Measurements from ENCODE around the gene LAMP1. TPM values are rescaled to one million over a fixed set of nuclear protein-coding genes. Genes with fewer than 3 reads are reported as not detected.
"Not testable (repeated sequence)": the region's sequence is repeated elsewhere in the genome, so short reads cannot be mapped to it uniquely, and the experiment has no call there.

LAMP1 gene
- total RNA-seq, 2 experiments from 2014 or later = 81.1 TPM

DNA sequence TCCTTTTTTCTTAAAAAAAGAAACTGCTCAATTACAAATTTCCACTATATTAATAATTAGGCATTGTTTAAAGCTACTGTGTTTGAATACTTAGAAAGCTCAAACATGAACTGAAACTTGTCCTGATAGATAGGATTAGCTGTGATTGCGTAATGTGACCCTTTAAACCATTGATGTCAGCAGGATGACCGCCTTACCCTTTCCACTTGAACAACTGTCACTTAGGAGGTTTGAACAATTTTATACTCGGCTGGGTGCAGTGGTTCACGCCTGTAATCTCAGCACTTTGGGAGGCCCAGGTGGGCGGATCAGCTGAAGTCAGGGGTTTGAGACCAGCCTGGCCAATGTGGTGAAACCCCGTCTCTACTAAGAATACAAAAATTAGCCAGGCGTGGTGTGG, 2.9 kb downstream of the LAMP1 start:
- Mint-ChIP-seq H3K36me3 (ENCODE audit: low read depth) (peaks cover 18% of the 10 kb centered on the region), H3K27me3 (ENCODE audit: low read depth) (peaks cover 7% of the 10 kb centered on the region), H3K9me3 (ENCODE audit: insufficient read depth) (no peaks in the 10 kb centered on the region), H3K4me1 (ENCODE audit: low read depth) (peaks cover 25% of the 10 kb centered on the region), H3K27ac (no peak overlapping the region), H3K4me3 (no peak overlapping the region)
- POLR2A ChIA-PET = no interaction called here
- ATAC-seq (no peak), DNase-seq (no peak)
- CTCF ChIA-PET = interaction anchor here (1.1 kb wide), 1 partner anchor 24 kb away, joined by 3 read pairs; no protein-coding TSS in a partner anchor

DNA sequence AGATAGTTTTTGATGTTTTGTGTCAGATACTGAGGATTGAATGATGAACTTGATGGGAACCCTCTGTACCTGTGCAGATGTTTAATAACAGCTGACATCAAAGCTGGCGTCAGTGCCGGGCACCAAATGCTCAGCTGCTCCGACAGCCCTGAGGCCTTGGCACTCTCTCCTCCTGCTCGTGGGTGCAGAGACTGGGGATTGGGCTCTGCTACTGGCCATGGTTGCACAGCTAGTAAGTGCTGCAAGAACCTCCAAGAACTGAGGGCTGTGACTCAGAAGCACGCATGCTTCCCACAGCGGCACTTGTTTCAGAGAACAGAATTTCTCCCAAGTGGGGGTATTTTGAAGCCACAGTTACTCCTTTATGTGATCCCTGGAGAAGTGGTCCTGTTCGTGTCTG, 5.9 kb downstream of the LAMP1 start:
- H3K4me1 Mint-ChIP-seq (ENCODE audit: low read depth) = peaks cover 14% of the 10 kb centered on the region
- H3K36me3 Mint-ChIP-seq (ENCODE audit: low read depth) = peaks cover 21% of the 10 kb centered on the region
- ATAC-seq (no peak), DNase-seq (no peak)
- H3K27ac Mint-ChIP-seq = no peak overlapping the region
- no peaks in the 10 kb centered on the region for H3K9me3 Mint-ChIP-seq (ENCODE audit: insufficient read depth)
- POLR2A ChIA-PET = interaction anchor here (0.5 kb wide), 1 partner anchor 118 kb away, joined by 3 read pairs; no protein-coding TSS in a partner anchor
- H3K27me3 Mint-ChIP-seq (ENCODE audit: low read depth) = no peaks in the 10 kb centered on the region
- CTCF ChIA-PET = no interaction called here
- no peak overlapping the region for H3K4me3 Mint-ChIP-seq

DNA sequence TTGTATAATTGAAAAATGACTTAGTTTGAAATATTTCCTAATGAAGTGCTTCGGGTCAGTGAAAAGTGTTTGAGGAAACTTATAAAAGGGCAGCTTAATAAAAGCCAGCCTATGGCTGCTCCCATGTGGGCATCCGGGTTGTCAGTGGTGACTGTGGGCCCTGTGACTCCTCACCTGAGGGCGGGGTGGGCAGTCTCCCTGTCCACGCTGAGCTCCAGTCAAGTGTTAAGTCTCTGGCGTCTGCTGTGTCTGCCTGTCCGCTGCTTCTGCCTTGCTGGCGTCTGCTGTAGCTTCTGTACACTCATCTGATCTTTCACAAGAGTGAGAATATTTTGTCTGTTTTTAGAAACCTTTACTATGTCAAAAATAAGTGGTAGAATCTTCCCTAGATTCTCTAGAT, 7.1 kb downstream of the LAMP1 start:
- Mint-ChIP-seq H3K36me3 (ENCODE audit: low read depth) (peaks cover 17% of the 10 kb centered on the region), H3K9me3 (ENCODE audit: insufficient read depth) (no peaks in the 10 kb centered on the region), H3K27ac (no peak overlapping the region), H3K4me3 (no peak overlapping the region), H3K4me1 (ENCODE audit: low read depth) (peaks cover 5% of the 10 kb centered on the region), H3K27me3 (ENCODE audit: low read depth) (no peaks in the 10 kb centered on the region)
- no peak for DNase-seq
- ATAC-seq = no peak
- ChIA-PET POLR2A (no interaction called here), CTCF (no interaction called here)

DNA sequence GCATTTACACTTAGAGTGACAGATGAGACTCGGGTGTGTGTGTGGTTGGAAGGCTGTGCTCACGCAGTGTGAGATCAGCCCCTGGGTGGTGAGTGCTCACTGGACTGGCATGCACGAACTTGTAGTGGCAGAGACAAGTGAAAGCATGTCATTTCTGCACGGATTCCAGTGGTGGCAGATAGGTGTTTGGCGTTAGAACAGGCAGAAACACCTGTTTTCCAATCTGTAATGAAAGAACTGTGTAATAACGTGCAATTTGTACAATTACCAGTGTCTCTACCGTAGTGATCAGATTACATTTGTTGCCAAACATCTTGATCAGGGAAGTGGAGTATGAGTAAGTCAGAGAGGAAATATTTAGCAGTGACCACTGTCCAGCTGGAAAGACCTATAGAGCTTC, 8.2 kb downstream of the LAMP1 start:
- POLR2A ChIA-PET = no interaction called here
- H3K9me3 Mint-ChIP-seq (ENCODE audit: insufficient read depth) = no peaks in the 10 kb centered on the region
- no peak overlapping the region for H3K27ac Mint-ChIP-seq
- H3K4me3 Mint-ChIP-seq = no peak overlapping the region
- DNase-seq (no peak), ATAC-seq (no peak)
- peaks cover 5% of the 10 kb centered on the region for H3K4me1 Mint-ChIP-seq (ENCODE audit: low read depth)
- CTCF ChIA-PET = no interaction called here
- no peaks in the 10 kb centered on the region for H3K27me3 Mint-ChIP-seq (ENCODE audit: low read depth)
- peaks cover 20% of the 10 kb centered on the region for H3K36me3 Mint-ChIP-seq (ENCODE audit: low read depth)

DNA sequence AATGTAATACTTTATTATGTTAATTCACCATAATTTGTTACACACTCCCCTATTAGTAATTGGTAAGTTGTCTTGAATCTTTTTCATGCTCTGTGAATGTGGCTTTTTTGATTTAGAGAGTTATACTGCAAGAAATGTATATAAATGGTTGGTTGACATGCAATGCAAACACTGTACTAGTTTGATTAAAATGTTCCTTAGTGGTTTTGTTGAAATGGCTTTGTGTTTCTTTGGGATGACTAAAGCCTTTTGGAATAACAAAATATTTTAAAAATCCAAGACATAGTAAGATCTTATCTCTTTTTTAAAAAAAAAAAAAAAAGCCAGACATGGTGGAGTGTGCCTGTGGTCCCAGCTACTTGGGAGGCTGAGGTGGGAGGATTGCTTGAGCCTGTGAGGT, 10.5 kb downstream of the LAMP1 start:
- no peak overlapping the region for H3K4me3 Mint-ChIP-seq
- ChIA-PET POLR2A (no interaction called here), CTCF (no interaction called here)
- no peaks in the 10 kb centered on the region for H3K9me3 Mint-ChIP-seq (ENCODE audit: insufficient read depth)
- peaks cover 27% of the 10 kb centered on the region for H3K36me3 Mint-ChIP-seq (ENCODE audit: low read depth)
- ATAC-seq (no peak), DNase-seq (no peak)
- H3K27me3 Mint-ChIP-seq (ENCODE audit: low read depth) = no peaks in the 10 kb centered on the region
- peaks cover 5% of the 10 kb centered on the region for H3K4me1 Mint-ChIP-seq (ENCODE audit: low read depth)
- no peak overlapping the region for H3K27ac Mint-ChIP-seq

DNA sequence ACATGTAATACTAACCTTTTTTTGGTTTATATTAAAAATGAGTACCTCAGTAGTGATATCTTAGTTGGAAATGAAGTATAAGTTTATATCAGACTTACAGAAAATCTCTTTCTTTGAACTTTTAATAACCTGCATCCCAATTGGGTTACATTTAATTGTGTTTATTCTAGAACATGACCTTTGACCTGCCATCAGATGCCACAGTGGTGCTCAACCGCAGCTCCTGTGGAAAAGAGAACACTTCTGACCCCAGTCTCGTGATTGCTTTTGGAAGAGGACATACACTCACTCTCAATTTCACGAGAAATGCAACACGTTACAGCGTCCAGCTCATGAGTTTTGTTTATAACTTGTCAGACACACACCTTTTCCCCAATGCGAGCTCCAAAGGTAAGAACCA, 12.4 kb downstream of the LAMP1 start:
- Mint-ChIP-seq H3K4me1 (ENCODE audit: low read depth) (peaks cover 2% of the 10 kb centered on the region), H3K9me3 (ENCODE audit: insufficient read depth) (no peaks in the 10 kb centered on the region), H3K27me3 (ENCODE audit: low read depth) (no peaks in the 10 kb centered on the region), H3K27ac (no peak overlapping the region), H3K36me3 (ENCODE audit: low read depth) (peaks cover 25% of the 10 kb centered on the region), H3K4me3 (no peak overlapping the region)
- ATAC-seq (no peak), DNase-seq (no peak)
- POLR2A ChIA-PET = interaction anchor here (0.6 kb wide), 1 partner anchor 163 kb away, joined by 3 read pairs; no protein-coding TSS in a partner anchor
- CTCF ChIA-PET = interaction anchor here (0.8 kb wide), 1 partner anchor 84 kb away, joined by 3 read pairs; no protein-coding TSS in a partner anchor

DNA sequence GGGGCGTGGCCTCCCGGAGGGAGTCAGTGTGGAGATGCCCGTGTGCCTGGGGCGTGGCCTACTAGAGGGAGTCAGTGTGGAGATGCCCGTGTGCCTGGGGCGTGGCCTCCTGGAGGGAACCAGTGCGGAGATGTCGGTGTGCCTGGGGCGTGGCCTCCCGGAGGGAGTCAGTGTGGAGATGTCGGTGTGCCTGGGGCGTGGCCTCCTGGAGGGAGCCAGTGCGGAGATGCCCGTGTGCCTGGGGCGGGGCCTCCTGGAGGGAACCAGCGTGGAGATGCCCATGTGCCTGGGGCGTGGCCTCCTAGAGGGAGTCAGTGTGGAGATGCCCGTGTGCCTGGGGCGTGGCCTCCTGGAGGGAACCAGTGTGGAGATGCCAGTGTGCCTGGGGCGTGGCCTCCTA, 17.1 kb downstream of the LAMP1 start:
- H3K27me3 Mint-ChIP-seq (ENCODE audit: low read depth); POLR2A ChIA-PET; H3K9me3 Mint-ChIP-seq (ENCODE audit: insufficient read depth); H3K27ac Mint-ChIP-seq; H3K4me3 Mint-ChIP-seq; DNase-seq; H3K4me1 Mint-ChIP-seq (ENCODE audit: low read depth); CTCF ChIA-PET; ATAC-seq: not testable (repeated sequence)
- peaks cover 23% of the 10 kb centered on the region for H3K36me3 Mint-ChIP-seq (ENCODE audit: low read depth)

DNA sequence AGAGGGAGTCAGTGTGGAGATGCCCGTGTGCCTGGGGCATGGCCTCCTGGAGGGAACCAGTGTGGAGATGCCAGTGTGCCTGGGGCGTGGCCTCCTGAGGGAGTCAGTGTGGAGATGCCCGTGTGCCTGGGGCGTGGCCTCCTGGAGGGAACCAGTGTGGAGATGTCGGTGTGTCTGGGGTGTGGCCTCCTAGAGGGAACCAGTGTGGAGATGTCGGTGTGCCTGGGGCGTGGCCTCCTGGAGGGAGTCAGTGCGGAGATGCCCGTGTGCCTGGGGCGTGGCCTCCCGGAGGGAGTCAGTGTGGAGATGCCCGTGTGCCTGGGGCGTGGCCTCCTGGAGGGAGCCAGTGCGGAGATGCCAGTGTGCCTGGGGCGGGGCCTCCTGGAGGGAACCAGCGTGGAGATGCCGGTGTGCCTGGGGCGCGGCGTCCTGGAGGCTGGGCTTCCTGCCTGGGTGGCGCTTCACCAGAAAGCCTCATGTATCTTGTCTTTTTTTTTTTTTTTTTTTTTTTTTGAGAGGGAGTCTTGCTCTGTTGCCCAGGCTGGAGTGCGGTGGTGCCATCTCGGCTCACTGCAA, 17.9 kb downstream of the LAMP1 start:
- H3K9me3 Mint-ChIP-seq (ENCODE audit: insufficient read depth); H3K4me1 Mint-ChIP-seq (ENCODE audit: low read depth); H3K4me3 Mint-ChIP-seq; ATAC-seq; CTCF ChIA-PET; DNase-seq; POLR2A ChIA-PET; H3K27me3 Mint-ChIP-seq (ENCODE audit: low read depth): not testable (repeated sequence)
- Mint-ChIP-seq H3K27ac (peak overlapping the region; percentile 34), H3K36me3 (ENCODE audit: low read depth) (peaks cover 21% of the 10 kb centered on the region)

DNA sequence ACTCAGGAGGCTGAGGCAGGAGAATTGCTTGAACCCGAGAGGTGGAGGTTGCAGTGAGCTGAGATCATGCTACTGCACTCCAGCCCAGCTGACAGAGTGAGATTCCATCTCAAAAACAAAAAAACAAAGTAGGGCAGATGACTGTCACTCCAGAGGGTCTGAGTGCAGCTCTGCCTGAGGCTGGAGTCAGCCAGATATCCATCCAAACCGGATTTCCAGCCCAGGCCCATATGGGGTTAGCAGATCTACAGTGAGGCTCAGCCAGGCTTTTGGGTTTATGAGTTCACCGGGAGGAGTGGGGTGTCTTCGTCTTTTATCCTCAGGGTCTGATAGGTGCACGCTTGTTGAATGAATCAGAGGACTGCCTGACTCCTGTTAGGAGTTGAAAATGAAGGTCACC, 19.0 kb downstream of the LAMP1 start:
- DNase-seq (no peak), ATAC-seq (no peak)
- H3K4me3 Mint-ChIP-seq = no peak overlapping the region
- peaks cover 3% of the 10 kb centered on the region for H3K4me1 Mint-ChIP-seq (ENCODE audit: low read depth)
- no peaks in the 10 kb centered on the region for H3K9me3 Mint-ChIP-seq (ENCODE audit: insufficient read depth)
- peaks cover 25% of the 10 kb centered on the region for H3K36me3 Mint-ChIP-seq (ENCODE audit: low read depth)
- no peak overlapping the region for H3K27ac Mint-ChIP-seq
- ChIA-PET POLR2A (no interaction called here), CTCF (no interaction called here)
- no peaks in the 10 kb centered on the region for H3K27me3 Mint-ChIP-seq (ENCODE audit: low read depth)

DNA sequence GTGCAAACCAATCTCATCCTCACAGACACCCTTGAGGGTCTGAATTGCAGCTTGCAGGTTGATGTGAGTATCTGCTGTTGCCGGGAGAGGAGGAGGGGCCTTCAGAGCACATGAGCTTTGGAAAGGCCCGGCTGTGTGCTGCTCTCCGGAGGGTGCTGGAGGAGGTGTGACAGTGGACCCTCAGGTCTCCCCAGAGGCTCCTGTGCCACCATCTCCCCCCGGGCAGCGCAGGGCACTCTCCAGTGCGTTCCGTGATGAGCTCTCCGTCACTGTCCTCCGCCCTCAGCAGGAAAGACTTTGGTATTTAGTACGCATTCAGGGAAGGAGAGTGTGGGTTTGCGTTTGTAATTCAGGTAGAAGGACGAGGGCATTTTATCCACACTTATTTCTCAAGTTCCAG, 20.0 kb downstream of the LAMP1 start:
- ATAC-seq (no peak), DNase-seq (no peak)
- H3K27me3 Mint-ChIP-seq (ENCODE audit: low read depth) = no peaks in the 10 kb centered on the region
- peaks cover 3% of the 10 kb centered on the region for H3K4me1 Mint-ChIP-seq (ENCODE audit: low read depth)
- ChIA-PET CTCF (no interaction called here), POLR2A (no interaction called here)
- H3K9me3 Mint-ChIP-seq (ENCODE audit: insufficient read depth) = no peaks in the 10 kb centered on the region
- no peak overlapping the region for H3K4me3 Mint-ChIP-seq
- peaks cover 29% of the 10 kb centered on the region for H3K36me3 Mint-ChIP-seq (ENCODE audit: low read depth)
- no peak overlapping the region for H3K27ac Mint-ChIP-seq

DNA sequence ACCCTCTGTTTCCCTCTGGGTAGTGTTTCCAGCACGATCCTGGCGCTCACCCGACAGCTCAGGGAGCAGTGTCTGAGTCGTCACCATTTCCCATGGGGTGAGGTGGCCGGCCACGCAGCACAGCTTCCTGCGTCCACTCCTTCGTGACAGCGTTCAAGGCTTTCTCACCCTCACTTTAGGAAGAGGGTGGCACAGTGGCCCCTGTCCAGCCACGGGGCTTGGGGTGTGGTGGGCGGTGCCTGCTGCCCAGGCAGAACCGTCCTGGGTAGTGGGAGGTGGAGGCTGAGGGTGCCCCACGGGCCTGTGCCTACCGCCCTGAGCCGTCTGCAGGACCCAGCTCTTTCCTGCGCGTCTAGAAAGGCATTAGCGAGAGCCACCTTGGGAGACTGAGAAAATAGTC, 21.9 kb downstream of the LAMP1 start:
- no peak overlapping the region for H3K27ac Mint-ChIP-seq
- H3K36me3 Mint-ChIP-seq (ENCODE audit: low read depth) = peaks cover 39% of the 10 kb centered on the region
- ChIA-PET CTCF (no interaction called here), POLR2A (no interaction called here)
- no peaks in the 10 kb centered on the region for H3K27me3 Mint-ChIP-seq (ENCODE audit: low read depth)
- H3K4me3 Mint-ChIP-seq = no peak overlapping the region
- no peak for DNase-seq
- ATAC-seq = no peak
- peaks cover 3% of the 10 kb centered on the region for H3K4me1 Mint-ChIP-seq (ENCODE audit: low read depth)
- no peaks in the 10 kb centered on the region for H3K9me3 Mint-ChIP-seq (ENCODE audit: insufficient read depth)

DNA sequence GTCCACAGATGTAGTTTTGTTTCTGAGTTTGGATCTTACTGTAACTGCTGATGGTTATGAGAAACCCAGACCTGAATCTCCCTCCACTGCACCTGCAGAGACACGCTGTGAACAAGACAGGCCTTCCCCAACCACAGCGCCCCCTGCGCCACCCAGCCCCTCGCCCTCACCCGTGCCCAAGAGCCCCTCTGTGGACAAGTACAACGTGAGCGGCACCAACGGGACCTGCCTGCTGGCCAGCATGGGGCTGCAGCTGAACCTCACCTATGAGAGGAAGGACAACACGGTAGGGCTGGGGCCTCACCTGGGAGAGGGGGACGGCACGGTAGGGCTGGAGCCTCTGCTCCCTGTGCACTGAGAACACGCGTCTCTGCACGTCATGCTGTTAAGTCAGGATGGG, 22.3 kb downstream of the LAMP1 start:
- Mint-ChIP-seq H3K36me3 (ENCODE audit: low read depth) (peaks cover 39% of the 10 kb centered on the region), H3K4me1 (ENCODE audit: low read depth) (peaks cover 3% of the 10 kb centered on the region), H3K27me3 (ENCODE audit: low read depth) (no peaks in the 10 kb centered on the region), H3K9me3 (ENCODE audit: insufficient read depth) (no peaks in the 10 kb centered on the region), H3K27ac (no peak overlapping the region), H3K4me3 (no peak overlapping the region)
- no peak for ATAC-seq
- CTCF ChIA-PET = no interaction called here
- POLR2A ChIA-PET = no interaction called here
- DNase-seq = no peak

DNA sequence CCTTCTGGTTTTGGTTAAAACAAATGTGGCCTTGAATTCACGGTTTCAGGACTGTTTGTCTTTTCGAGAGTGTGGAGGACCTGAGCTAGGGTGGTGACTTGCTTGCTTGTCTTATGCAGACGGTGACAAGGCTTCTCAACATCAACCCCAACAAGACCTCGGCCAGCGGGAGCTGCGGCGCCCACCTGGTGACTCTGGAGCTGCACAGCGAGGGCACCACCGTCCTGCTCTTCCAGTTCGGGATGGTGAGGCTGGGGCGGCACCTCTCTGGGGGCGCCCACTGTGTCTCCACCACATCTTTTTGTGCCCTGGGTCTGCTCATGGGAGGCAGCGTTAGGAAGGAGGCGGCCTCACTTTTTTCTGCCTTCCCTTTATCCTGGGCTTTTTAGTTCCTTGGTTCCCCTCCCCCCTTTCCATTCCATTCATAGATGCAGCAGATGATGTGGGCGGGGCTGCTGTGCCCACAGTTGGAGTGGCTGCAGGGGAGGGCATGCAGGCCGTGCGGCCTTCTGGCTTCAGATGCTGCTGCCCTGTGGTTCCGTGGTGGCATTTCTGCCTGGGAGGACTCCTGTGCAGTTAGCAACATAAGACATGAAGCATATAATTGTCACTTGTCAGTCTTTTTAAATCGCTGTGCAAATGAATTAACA, 23.3 kb downstream of the LAMP1 start:
- POLR2A ChIA-PET = no interaction called here
- no peak for ATAC-seq
- CTCF ChIA-PET = no interaction called here
- H3K36me3 Mint-ChIP-seq (ENCODE audit: low read depth) = peaks cover 36% of the 10 kb centered on the region
- H3K4me3 Mint-ChIP-seq = no peak overlapping the region
- DNase-seq = no peak
- no peak overlapping the region for H3K27ac Mint-ChIP-seq
- H3K4me1 Mint-ChIP-seq (ENCODE audit: low read depth) = no peaks in the 10 kb centered on the region
- H3K9me3 Mint-ChIP-seq (ENCODE audit: insufficient read depth) = no peaks in the 10 kb centered on the region
- H3K27me3 Mint-ChIP-seq (ENCODE audit: low read depth) = no peaks in the 10 kb centered on the region

All from activated CD8-positive, alpha-beta T cell treated with anti-CD3 and anti-CD28 coated beads, Interleukin-2, amount 10 ng/mL, durations not matched to agents 7 days and 5 days (primary cell).